KG1 (cell line): ENCODE measurements around the gene CRACDL.

Experiments
- DNase-seq: peaks from one replicate; lab custom pipeline; 2025; lab: John Stamatoyannopoulos, UW

The CRACDL gene

GRCh38 chr2:98924038-98924830, 11.8 kb downstream of the CRACDL start:
- DNase-seq = no peak

GRCh38 chr2:98923244-98923940, 12.6 kb downstream of the CRACDL start:
- no peak for DNase-seq

- no peak for DNase-seq
These were observed 15.0 kb downstream of the CRACDL start for GRCh38 chr2:98921062-98921461.

- no peak for DNase-seq
These were observed 19.0 kb downstream of the CRACDL start for GRCh38 chr2:98917031-98917471.

- no peak for DNase-seq
These were observed 20.2 kb downstream of the CRACDL start for GRCh38 chr2:98915751-98916358.

- DNase-seq = no peak
These were observed 21.1 kb downstream of the CRACDL start for GRCh38 chr2:98914713-98915580.

- DNase-seq = no peak
These were observed 21.9 kb downstream of the CRACDL start for GRCh38 chr2:98913916-98914712.

- DNase-seq = no peak
These were observed 22.8 kb downstream of the CRACDL start for GRCh38 chr2:98912957-98913915.

GRCh38 chr2:98912221-98912851, 23.7 kb downstream of the CRACDL start:
- no peak for DNase-seq

- DNase-seq = no peak
These were observed 24.5 kb downstream of the CRACDL start for GRCh38 chr2:98911376-98912154.

- DNase-seq = no peak
These were observed 25.0 kb downstream of the CRACDL start for GRCh38 chr2:98911126-98911375.

GRCh38 chr2:98910349-98911125, 25.5 kb downstream of the CRACDL start:
- DNase-seq = no peak

- DNase-seq = no peak
These were observed 26.5 kb downstream of the CRACDL start for GRCh38 chr2:98909317-98910211.

- no peak for DNase-seq
These were observed 27.1 kb downstream of the CRACDL start for GRCh38 chr2:98908931-98909316.

- no peak for DNase-seq
These were observed 27.8 kb downstream of the CRACDL start for GRCh38 chr2:98907966-98908905.

GRCh38 chr2:98907385-98907784, 28.6 kb downstream of the CRACDL start:
- DNase-seq = no peak
